Measurements from ENCODE around the gene PLCG1. TPM values are rescaled to one million over a fixed set of nuclear protein-coding genes. Genes with fewer than 3 reads are reported as not detected.

Gene PLCG1
- total and polyA plus RNA-seq, 2 of the 8 experiments (the other 6 are each of a cell fraction or from before 2014, with no cell fraction given) = 103 to 154 TPM

- TF ChIP-seq ATF3 (IDR thresholded peaks at IDR 0.05; ENCODE audit: insufficient read depth, low read depth, low read length) = no peak
- no peak for TF ChIP-seq FOSL1 (IDR thresholded peaks at IDR 0.05; ENCODE audit: insufficient read depth, low read depth, low read length)
- TF ChIP-seq JUN (IDR thresholded peaks at IDR 0.05; ENCODE audit: low read depth, low read length) = no peak
- no peak for TF ChIP-seq PHF8 (conservative IDR thresholded peaks at IDR 0.05; ENCODE audit: low read depth, low read length)
Measured at GRCh38 chr20:41219824-41220223, 82.5 kb downstream of the PLCG1 start (continued).
